PC-3 (cell line): ENCODE results near the gene EHBP1. TPM values are rescaled to one million over a fixed set of nuclear protein-coding genes. Genes with fewer than 3 reads are reported as not detected.
"Not testable (repeated sequence)": the region's sequence is repeated elsewhere in the genome, so short reads cannot be mapped to it uniquely, and the experiment has no call there.

Experiments
- ATAC-seq: fragments of 200-7000 bp; cut with Tn5 transposase; 2 replicates; pipeline ENCODE4 v1.9.1; 2020; ENCODE audit warnings: mild to moderate bottlenecking, moderate library complexity
- BruUV-seq: library from RNA; stranded (reverse); fragments of 400-500 nt; replicated peaks from 2 replicates; lab custom pipeline; 2021; lab: Mats Ljungman, UMichigan
- CTCF ChIA-PET: fragments of 300-600 bp; sonication (Branson Sonifier 250); formaldehyde crosslinking; loops from one replicate; lab custom pipeline; 2022; ENCODE audit warnings: antibody characterized with exemption; lab: Charles Lee
- POLR2A ChIA-PET: fragments of 300-600 bp; sonication (Branson Sonifier 250); formaldehyde crosslinking; loops from one replicate; lab custom pipeline; 2022; ENCODE audit warnings: antibody characterized with exemption; ENCODE audit not compliant: unreplicated experiment; lab: Charles Lee
- DNase-seq: peaks from one replicate; pipeline ENCODE4 v3.0.0-alpha.2; 2015
- H2AFZ ChIP-seq: fragments of 300-600 bp; sonication (generic); 2 replicates; pipeline ENCODE4 v1.6.0; 2016; ENCODE audit warnings: antibody characterized with exemption, low read length
- H3F3A ChIP-seq: fragments of 300-600 bp; sonication (generic); one replicate; pipeline ENCODE4 v1.6.0; 2017; ENCODE audit warnings: antibody characterized with exemption, low read length, control low read depth, mild to moderate bottlenecking; ENCODE audit not compliant: unreplicated experiment
- H3K27ac ChIP-seq: fragments of 300-600 bp; sonication (generic); 2 replicates; pipeline ENCODE4 v1.5.1; 2016; ENCODE audit warnings: mild to moderate bottlenecking, low read length
- H3K27me3 ChIP-seq: fragments of 300-600 bp; sonication (generic); 2 replicates; pipeline ENCODE4 v1.6.1; 2016; ENCODE audit warnings: low read length, mixed read lengths
- H3K36me3 ChIP-seq: fragments of 300-600 bp; sonication (generic); 2 replicates; pipeline ENCODE4 v1.6.1; 2016; ENCODE audit warnings: low read depth, mixed run types, low read length, mixed read lengths
- H3K4me1 ChIP-seq: fragments of 300-600 bp; sonication (generic); 2 replicates; pipeline ENCODE4 v1.5.1; 2016; ENCODE audit warnings: low read length; ENCODE audit not compliant: insufficient read depth
- H3K4me2 ChIP-seq: fragments of 300-600 bp; sonication (generic); 2 replicates; pipeline ENCODE4 v1.6.0; 2016; ENCODE audit warnings: low read length
- H3K4me3 ChIP-seq: fragments of 300-600 bp; sonication (generic); 2 replicates; pipeline ENCODE4 v1.5.1; 2016; ENCODE audit warnings: mild to moderate bottlenecking, low read length, mixed read lengths
- H3K79me2 ChIP-seq: fragments of 300-600 bp; sonication (generic); 2 replicates; pipeline ENCODE4 v1.6.1; 2017; ENCODE audit warnings: low read length, mixed read lengths
- H3K9ac ChIP-seq: fragments of 300-600 bp; sonication (generic); 2 replicates; pipeline ENCODE4 v1.6.0; 2016; ENCODE audit warnings: mild to moderate bottlenecking, low read length
- H3K9me2 ChIP-seq: fragments of 300-600 bp; sonication (generic); replicated peaks from 2 replicates; pipeline ENCODE4 v1.6.1; 2016; ENCODE audit warnings: mixed run types, low read length, mixed read lengths
- H3K9me3 ChIP-seq: fragments of 300-600 bp; sonication (generic); 2 replicates; pipeline ENCODE4 v1.6.1; 2016; ENCODE audit warnings: low read length, mixed read lengths
- H4K20me1 ChIP-seq: fragments of 300-600 bp; sonication (generic); 2 replicates; pipeline ENCODE4 v1.6.1; 2016; ENCODE audit warnings: low read length, mixed read lengths
- EZH2 ChIP-seq: fragments of 300-600 bp; sonication (generic); IDR thresholded peaks from one replicate; pipeline ENCODE4 v1.6.1; 2017; ENCODE audit warnings: antibody characterized with exemption, mild to moderate bottlenecking, low read length; ENCODE audit not compliant: unreplicated experiment
- EZH2phosphoT487 ChIP-seq: fragments of 300-600 bp; sonication (generic); IDR thresholded peaks from 2 replicates; pipeline ENCODE4 v1.6.1; 2018; ENCODE audit warnings: mild to moderate bottlenecking, antibody characterized with exemption, low read length, borderline replicate concordance
- intact Hi-C: fragments of 100-400 bp; cut with micrococcal nuclease; formaldehyde crosslinking; loops from 2 replicates; pipeline ENCODE4 v1.9.0; 2023
- total RNA-seq: library from RNA; depleted of rRNA; stranded (reverse); fragments of >200 nt; gene quantifications from 2 replicates; pipeline ENCODE4 v1.2.3, GENCODE V29; 2014
- TF ChIP-seq, protein P1 (sequence below): fragments of 300-600 bp; sonication (generic); conservative IDR thresholded peaks from 2 replicates; pipeline ENCODE4 v1.5.1; 2017; ENCODE audit warnings: antibody characterized with exemption, low read depth, mild to moderate bottlenecking, low read length

Gene EHBP1
- total RNA-seq, 1 experiment from 2014 or later: 25.7 TPM

DNA sequence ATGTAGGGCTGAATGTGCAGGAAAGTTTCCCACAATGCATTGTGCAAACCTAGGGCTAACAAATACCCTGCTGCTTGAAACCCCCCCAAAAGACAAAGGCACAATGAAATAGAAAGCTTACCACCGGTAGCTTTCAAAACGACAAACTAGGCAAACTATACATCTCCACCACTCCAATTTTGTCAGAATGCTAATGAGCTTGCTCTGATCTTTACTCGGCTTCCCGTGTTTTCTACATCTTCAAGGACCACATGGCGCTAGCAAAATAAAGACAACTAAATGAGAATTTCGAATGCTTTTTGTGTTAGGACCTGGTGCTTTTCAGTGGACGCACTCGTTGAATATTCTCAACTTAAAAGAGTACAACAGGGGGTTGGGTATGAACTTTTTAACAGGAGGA, 307.9 kb downstream of the EHBP1 start:
- Histone ChIP-seq H3K36me3 (no peaks in the 10 kb centered on the region; the same call in 1 of the 2 replicates), H3K27me3 (no peaks in the 10 kb centered on the region), H3K4me1 (no peaks in the 10 kb centered on the region), H3K79me2 (no peaks in the 10 kb centered on the region), H3K4me3 (no peak overlapping the region), H3K9me3 (no peaks in the 10 kb centered on the region), H3K9ac (no peak overlapping the region), H3F3A (no peaks in the 10 kb centered on the region), H4K20me1 (no peaks in the 10 kb centered on the region), H3K9me2 (no peaks in the 10 kb centered on the region), H3K27ac (no peak overlapping the region), H3K4me2 (no peak overlapping the region), H2AFZ (no peak overlapping the region)
- POLR2A ChIA-PET: no interaction called here
- CTCF ChIA-PET: no interaction called here
- no peak for ATAC-seq
- intact Hi-C loops: no loop called here
- no TSS peak for BruUV-seq
- TF ChIP-seq EZH2 (no peak), EZH2phosphoT487 (no peak)
- TF ChIP-seq, protein P1, sequence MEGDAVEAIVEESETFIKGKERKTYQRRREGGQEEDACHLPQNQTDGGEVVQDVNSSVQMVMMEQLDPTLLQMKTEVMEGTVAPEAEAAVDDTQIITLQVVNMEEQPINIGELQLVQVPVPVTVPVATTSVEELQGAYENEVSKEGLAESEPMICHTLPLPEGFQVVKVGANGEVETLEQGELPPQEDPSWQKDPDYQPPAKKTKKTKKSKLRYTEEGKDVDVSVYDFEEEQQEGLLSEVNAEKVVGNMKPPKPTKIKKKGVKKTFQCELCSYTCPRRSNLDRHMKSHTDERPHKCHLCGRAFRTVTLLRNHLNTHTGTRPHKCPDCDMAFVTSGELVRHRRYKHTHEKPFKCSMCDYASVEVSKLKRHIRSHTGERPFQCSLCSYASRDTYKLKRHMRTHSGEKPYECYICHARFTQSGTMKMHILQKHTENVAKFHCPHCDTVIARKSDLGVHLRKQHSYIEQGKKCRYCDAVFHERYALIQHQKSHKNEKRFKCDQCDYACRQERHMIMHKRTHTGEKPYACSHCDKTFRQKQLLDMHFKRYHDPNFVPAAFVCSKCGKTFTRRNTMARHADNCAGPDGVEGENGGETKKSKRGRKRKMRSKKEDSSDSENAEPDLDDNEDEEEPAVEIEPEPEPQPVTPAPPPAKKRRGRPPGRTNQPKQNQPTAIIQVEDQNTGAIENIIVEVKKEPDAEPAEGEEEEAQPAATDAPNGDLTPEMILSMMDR: no peak
- no peak for DNase-seq

DNA sequence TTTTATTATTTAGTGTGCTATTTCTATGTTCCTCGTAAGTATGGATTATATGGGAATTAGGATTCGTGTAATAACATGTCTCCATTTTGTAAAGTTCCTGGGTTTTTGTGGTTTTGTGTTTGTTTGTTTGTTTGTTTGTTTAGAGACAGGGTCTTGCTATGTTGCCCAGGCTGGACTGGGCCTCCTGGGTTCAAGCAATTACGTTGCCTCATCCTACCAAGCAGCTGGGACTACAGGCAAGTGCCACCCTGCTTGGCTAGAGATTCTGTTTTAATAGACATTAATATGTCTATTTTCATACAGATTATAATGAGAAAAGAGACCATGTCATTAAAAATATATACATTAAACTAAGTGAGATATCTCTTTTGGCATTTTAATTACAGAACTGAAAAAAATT, 309.9 kb downstream of the EHBP1 start:
- Histone ChIP-seq H3K4me3 (no peak overlapping the region), H3F3A (no peaks in the 10 kb centered on the region), H3K9me2 (no peaks in the 10 kb centered on the region), H3K4me2 (no peak overlapping the region), H4K20me1 (no peaks in the 10 kb centered on the region), H3K79me2 (no peaks in the 10 kb centered on the region), H3K4me1 (no peaks in the 10 kb centered on the region), H3K27ac (no peak overlapping the region), H2AFZ (no peak overlapping the region), H3K27me3 (no peaks in the 10 kb centered on the region), H3K9me3 (no peaks in the 10 kb centered on the region), H3K9ac (no peak overlapping the region), H3K36me3 (no peaks in the 10 kb centered on the region)
- ChIA-PET CTCF (no interaction called here), POLR2A (no interaction called here)
- no TSS peak for BruUV-seq
- TF ChIP-seq EZH2phosphoT487 (no peak), EZH2 (no peak)
- TF ChIP-seq, protein P1: no peak
- DNase-seq: no peak
- no peak for ATAC-seq
- intact Hi-C loops: no loop called here

DNA sequence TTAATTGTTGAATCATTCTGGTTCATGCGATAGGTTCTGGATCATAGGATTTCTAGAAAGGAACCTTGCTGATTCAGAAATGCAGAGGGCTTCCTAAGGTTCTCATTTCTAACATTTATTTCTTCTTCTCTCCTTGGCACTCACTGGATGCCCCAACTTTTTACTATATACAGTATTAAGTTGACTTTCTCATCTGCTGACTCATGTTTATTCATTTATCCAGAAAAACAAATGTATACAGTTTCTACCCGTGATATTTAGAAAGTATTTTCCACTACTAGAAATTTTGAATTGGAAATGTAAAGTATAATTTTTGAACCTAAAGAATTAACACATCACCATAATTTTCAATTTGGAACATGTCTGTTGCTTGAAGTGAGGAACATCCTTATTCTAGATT, 312.9 kb downstream of the EHBP1 start:
- no peaks in the 10 kb centered on the region for H3K9me3 ChIP-seq
- no peaks in the 10 kb centered on the region for H3K79me2 ChIP-seq
- intact Hi-C loops: no loop called here
- TF ChIP-seq, protein P1: no peak
- TF ChIP-seq EZH2: no peak
- TF ChIP-seq EZH2phosphoT487: no peak
- BruUV-seq: no TSS peak
- H3K4me3 ChIP-seq: no peak overlapping the region
- no peak for DNase-seq
- ATAC-seq: no peak
- no peaks in the 10 kb centered on the region for H3K36me3 ChIP-seq
- H3F3A ChIP-seq: no peaks in the 10 kb centered on the region
- H3K27me3 ChIP-seq: no peaks in the 10 kb centered on the region
- ChIA-PET CTCF (no interaction called here), POLR2A (no interaction called here)
- no peaks in the 10 kb centered on the region for H3K4me1 ChIP-seq
- H4K20me1 ChIP-seq: no peaks in the 10 kb centered on the region
- H2AFZ ChIP-seq: no peak overlapping the region
- H3K27ac ChIP-seq: no peak overlapping the region
- no peak overlapping the region for H3K9ac ChIP-seq
- no peaks in the 10 kb centered on the region for H3K9me2 ChIP-seq
- H3K4me2 ChIP-seq: no peak overlapping the region

DNA sequence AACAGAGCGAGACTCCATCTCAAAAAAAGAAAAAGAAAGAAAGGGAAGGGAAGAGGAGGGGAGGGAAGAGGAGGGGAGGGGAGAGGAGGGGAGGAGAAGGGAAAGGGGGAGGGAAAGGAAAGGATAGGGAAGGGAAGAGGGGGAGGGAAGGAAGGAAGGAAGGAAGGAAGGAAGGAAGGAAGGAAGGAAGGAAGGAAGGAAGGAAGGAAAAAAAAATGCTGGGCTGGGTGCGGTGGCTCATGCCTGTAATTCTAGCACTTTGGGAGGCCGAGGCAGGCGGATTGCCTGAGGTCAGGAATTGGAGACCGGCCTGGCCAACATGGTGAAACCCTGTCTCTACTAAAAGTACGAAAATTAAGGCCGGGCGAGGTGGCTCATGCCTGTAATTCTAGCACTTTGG, 314.2 kb downstream of the EHBP1 start:
- DNase-seq, H3K4me2 ChIP-seq, BruUV-seq, intact Hi-C loops, H4K20me1 ChIP-seq, H3K79me2 ChIP-seq, H2AFZ ChIP-seq, H3K9me2 ChIP-seq, H3K4me1 ChIP-seq, POLR2A ChIA-PET, CTCF ChIA-PET, H3K4me3 ChIP-seq, H3K9me3 ChIP-seq, H3K36me3 ChIP-seq, H3F3A ChIP-seq, H3K27me3 ChIP-seq, ATAC-seq, H3K27ac ChIP-seq, H3K9ac ChIP-seq: not testable (repeated sequence)
